WTC11 (cell line): ENCODE data around the gene TNRC18.
"Not testable (repeated sequence)": the region's sequence is repeated elsewhere in the genome, so short reads cannot be mapped to it uniquely, and the experiment has no call there.

ENCODE experiments used
- CREB1 ChIP-seq: sonication (generic); formaldehyde crosslinking; IDR thresholded peaks from 2 replicates; pipeline ENCODE4 v1.8.0; 2023; ENCODE audit warnings: mild to moderate bottlenecking, missing genetic modification reagents
- CTCF ChIP-seq: fragments of 200-600 bp; IDR thresholded peaks from 2 replicates; pipeline ENCODE4 v1.8.0; 2022; ENCODE audit warnings: antibody characterized with exemption
- FOXK1 ChIP-seq: sonication (generic); formaldehyde crosslinking; IDR thresholded peaks from 2 replicates; pipeline ENCODE4 v1.8.0; 2022; ENCODE audit warnings: mild to moderate bottlenecking, moderate library complexity, missing genetic modification reagents
- GTF2I ChIP-seq: fragments of 250-450 bp; sonication (Bioruptor Pico); conservative IDR thresholded peaks from 2 replicates; pipeline ENCODE4 v1.4.0; 2021; ENCODE audit warnings: mild to moderate bottlenecking
- SP1 ChIP-seq: sonication (generic); formaldehyde crosslinking; conservative IDR thresholded peaks from 2 replicates; pipeline ENCODE4 v1.8.1; 2022; ENCODE audit warnings: missing genetic modification reagents
- TP53 ChIP-seq: sonication (generic); formaldehyde crosslinking; IDR thresholded peaks from 2 replicates; pipeline ENCODE4 v1.8.1; 2023; ENCODE audit warnings: mild to moderate bottlenecking, missing genetic modification reagents
- ZBTB43 ChIP-seq: sonication (generic); formaldehyde crosslinking; IDR thresholded peaks from 2 replicates; pipeline ENCODE4 v1.8.1; 2023; ENCODE audit warnings: mild to moderate bottlenecking, missing genetic modification reagents
- ZNF416 ChIP-seq: fragments of 250-450 bp; sonication (Bioruptor Pico); IDR thresholded peaks from 2 replicates; pipeline ENCODE4 v1.9.0; 2021; ENCODE audit warnings: mild to moderate bottlenecking, inconsistent platforms
- TF ChIP-seq, protein P1 (sequence below): sonication (generic); formaldehyde crosslinking; IDR thresholded peaks from 2 replicates; pipeline ENCODE4 v1.8.1; 2023; ENCODE audit warnings: mild to moderate bottlenecking, missing genetic modification reagents, moderate library complexity
- TF ChIP-seq, protein P2 (sequence below): sonication (generic); formaldehyde crosslinking; IDR thresholded peaks from 2 replicates; pipeline ENCODE4 v1.8.1; 2022; ENCODE audit warnings: mild to moderate bottlenecking, missing genetic modification reagents, moderate library complexity, borderline replicate concordance
- TF ChIP-seq, protein P3 (sequence below): sonication (generic); formaldehyde crosslinking; conservative IDR thresholded peaks from 2 replicates; pipeline ENCODE4 v1.8.1; 2023; ENCODE audit warnings: mild to moderate bottlenecking, low read depth, missing genetic modification reagents, moderate library complexity
- TF ChIP-seq, protein P4 (sequence below): sonication (generic); formaldehyde crosslinking; conservative IDR thresholded peaks from 2 replicates; pipeline ENCODE4 v1.8.1; 2022; ENCODE audit warnings: mild to moderate bottlenecking, missing genetic modification reagents

DNA sequence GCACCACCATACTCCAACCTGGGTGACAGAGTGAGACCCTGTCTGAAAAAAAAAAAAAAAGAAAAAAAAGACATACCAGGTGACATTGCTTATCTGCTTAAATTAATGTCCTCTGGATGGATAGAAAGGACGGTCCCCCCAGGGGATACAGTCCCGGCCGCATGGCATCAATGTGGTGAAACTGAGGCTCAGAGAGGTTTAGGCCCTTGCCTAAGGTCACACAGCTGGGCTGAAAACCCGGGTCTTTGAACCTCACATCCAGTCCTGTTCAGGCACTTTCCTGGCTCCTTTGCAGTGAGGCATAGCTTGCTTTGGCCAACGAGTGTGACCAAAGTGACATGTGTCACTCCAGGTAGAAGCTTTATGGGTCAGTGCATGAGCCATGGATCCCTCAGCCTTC lies 136.3 kb downstream of the TNRC18 start:
- TF ChIP-seq CTCF; ZNF416 (CRISPR knock-in tag); TP53 (CRISPR knock-in tag); SP1 (CRISPR knock-in tag); GTF2I (CRISPR knock-in tag); FOXK1 (CRISPR knock-in tag); ZBTB43 (CRISPR knock-in tag); CREB1 (CRISPR knock-in tag): not testable (repeated sequence)
- TF ChIP-seq, protein P1, sequence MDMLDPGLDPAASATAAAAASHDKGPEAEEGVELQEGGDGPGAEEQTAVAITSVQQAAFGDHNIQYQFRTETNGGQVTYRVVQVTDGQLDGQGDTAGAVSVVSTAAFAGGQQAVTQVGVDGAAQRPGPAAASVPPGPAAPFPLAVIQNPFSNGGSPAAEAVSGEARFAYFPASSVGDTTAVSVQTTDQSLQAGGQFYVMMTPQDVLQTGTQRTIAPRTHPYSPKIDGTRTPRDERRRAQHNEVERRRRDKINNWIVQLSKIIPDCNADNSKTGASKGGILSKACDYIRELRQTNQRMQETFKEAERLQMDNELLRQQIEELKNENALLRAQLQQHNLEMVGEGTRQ = not testable (repeated sequence)
- TF ChIP-seq, protein P2, sequence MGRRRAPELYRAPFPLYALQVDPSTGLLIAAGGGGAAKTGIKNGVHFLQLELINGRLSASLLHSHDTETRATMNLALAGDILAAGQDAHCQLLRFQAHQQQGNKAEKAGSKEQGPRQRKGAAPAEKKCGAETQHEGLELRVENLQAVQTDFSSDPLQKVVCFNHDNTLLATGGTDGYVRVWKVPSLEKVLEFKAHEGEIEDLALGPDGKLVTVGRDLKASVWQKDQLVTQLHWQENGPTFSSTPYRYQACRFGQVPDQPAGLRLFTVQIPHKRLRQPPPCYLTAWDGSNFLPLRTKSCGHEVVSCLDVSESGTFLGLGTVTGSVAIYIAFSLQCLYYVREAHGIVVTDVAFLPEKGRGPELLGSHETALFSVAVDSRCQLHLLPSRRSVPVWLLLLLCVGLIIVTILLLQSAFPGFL (CRISPR knock-in tag) = not testable (repeated sequence)
- TF ChIP-seq, protein P3, sequence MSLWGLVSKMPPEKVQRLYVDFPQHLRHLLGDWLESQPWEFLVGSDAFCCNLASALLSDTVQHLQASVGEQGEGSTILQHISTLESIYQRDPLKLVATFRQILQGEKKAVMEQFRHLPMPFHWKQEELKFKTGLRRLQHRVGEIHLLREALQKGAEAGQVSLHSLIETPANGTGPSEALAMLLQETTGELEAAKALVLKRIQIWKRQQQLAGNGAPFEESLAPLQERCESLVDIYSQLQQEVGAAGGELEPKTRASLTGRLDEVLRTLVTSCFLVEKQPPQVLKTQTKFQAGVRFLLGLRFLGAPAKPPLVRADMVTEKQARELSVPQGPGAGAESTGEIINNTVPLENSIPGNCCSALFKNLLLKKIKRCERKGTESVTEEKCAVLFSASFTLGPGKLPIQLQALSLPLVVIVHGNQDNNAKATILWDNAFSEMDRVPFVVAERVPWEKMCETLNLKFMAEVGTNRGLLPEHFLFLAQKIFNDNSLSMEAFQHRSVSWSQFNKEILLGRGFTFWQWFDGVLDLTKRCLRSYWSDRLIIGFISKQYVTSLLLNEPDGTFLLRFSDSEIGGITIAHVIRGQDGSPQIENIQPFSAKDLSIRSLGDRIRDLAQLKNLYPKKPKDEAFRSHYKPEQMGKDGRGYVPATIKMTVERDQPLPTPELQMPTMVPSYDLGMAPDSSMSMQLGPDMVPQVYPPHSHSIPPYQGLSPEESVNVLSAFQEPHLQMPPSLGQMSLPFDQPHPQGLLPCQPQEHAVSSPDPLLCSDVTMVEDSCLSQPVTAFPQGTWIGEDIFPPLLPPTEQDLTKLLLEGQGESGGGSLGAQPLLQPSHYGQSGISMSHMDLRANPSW (CRISPR knock-in tag) = not testable (repeated sequence)
- TF ChIP-seq, protein P4, sequence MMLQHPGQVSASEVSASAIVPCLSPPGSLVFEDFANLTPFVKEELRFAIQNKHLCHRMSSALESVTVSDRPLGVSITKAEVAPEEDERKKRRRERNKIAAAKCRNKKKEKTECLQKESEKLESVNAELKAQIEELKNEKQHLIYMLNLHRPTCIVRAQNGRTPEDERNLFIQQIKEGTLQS (CRISPR knock-in tag) = not testable (repeated sequence)
